HG03354 (cell line): ENCODE results near the gene GPR142.
A peak's percentile ranks its signal among the peaks of the same experiment; 100 is the strongest.

Experiments
- ATAC-seq: cut with Tn5 transposase; IDR thresholded peaks from one replicate; pipeline ENCODE4 v1.9.1; 2021; ENCODE audit warnings: mild to moderate bottlenecking; ENCODE audit not compliant: unreplicated experiment, poor library complexity, severe bottlenecking

GPR142 gene

GRCh38 chr17:74414510-74414909, 47.2 kb downstream of the GPR142 start:
- no peak for ATAC-seq

- ATAC-seq, result no peak
Observed at GRCh38 chr17:74415608-74416396, 48.5 kb downstream of the GPR142 start.

DNA sequence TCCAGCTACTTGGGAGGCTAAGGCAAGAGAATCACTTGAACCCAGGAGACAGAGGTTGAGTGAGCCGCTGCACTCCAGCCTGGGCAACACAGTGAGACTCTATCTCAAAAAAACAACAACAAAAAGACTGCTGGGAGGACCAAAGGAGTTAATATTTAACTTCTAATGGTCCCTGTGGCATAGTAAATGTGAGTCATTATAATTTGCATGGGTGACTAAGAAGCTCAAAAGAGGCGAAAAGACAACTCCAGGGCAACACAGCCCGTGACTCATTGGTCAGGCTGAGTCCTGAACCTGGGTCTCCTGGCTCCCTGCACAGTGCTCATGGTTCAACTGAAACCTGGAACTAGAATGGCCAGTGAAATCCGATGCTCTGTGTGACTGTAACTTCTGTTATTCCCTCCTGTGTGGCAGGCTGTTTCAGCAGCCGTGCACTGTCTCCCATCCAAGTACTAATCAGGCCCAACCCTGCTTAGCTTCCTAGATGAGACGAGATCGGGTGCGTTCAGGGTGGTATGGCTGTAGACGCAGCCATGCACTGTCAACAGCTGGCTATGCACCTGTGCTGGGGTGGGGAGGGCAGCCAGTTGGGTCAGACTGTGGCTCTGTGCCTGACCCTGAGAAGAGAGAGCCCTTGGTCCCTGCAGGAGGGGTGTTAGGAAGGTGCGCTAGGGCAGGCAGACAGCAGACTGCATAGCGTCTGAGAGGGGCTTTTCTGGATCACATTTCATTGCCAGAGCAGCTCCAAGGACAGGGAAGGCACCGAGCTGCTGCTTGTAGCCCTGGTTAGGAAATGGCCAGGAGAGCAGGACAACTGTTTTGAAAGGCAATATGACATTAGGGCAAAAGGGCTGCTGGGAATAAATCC, 50.1 kb downstream of the GPR142 start:
- peak; percentile 87 for ATAC-seq

DNA sequence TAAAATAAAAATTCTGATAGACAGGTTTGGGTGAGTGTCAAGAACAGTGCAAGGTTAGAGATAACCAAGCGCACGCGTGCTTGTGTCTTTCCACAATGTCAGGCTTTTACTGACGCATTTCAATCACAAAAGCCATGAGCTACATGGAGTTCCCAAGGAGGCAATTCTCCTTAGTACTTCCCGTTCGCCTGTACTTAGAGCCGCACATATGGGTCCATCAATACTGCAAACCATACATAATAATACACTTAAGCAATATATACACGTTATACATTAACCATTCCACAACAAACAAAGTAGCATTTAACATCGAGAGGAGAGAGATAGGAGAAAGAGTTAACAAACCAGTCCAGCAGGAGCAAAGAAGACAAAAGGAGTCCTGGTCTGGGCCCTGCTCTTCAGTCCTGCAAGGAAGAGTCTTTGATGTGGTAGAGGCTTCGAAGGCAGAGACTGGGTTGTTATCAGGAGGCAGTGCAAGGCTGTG, 52.7 kb downstream of the GPR142 start:
- ATAC-seq, result no peak
